ENCODE data around the gene IL17B.

The IL17B gene

DNA sequence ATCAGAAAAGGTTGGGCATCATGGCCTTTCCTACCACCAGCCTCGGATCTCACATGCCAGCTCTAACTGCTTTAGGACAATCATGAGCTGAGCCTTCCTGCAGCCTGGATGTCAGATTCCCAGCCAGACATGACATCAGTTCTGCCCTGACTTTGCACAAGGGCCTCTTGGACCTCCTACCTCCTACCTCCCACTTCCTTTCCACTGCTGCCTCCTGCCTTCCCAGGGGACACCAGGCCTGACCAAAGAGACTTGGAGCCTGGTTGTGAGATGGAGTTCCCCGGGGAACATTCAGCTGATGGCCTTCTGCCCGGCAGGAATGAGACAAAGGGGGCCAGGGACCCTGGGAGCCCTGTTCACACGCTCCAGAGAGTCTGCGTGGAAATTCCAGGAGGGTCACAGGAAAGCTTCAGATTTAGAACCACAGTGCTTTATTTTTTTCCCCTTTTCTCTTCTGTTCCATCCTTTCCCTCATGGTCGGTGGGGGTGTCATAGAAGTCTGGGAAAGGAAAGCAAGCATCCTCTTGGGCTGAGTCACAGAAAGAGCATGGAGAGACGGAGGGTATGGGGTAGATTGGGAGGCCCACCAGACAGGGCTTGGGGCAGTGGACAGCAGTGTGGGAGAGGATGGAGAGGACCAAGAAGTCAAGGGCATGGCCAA lies 35.4 kb upstream of the IL17B start:
- no peak for DNase-seq

GRCh38 chr5:149413477-149414210 lies 34.6 kb upstream of the IL17B start:
- DNase-seq: no peak

- no peak for DNase-seq
Observed at GRCh38 chr5:149412783-149413476, 33.8 kb upstream of the IL17B start.

DNA sequence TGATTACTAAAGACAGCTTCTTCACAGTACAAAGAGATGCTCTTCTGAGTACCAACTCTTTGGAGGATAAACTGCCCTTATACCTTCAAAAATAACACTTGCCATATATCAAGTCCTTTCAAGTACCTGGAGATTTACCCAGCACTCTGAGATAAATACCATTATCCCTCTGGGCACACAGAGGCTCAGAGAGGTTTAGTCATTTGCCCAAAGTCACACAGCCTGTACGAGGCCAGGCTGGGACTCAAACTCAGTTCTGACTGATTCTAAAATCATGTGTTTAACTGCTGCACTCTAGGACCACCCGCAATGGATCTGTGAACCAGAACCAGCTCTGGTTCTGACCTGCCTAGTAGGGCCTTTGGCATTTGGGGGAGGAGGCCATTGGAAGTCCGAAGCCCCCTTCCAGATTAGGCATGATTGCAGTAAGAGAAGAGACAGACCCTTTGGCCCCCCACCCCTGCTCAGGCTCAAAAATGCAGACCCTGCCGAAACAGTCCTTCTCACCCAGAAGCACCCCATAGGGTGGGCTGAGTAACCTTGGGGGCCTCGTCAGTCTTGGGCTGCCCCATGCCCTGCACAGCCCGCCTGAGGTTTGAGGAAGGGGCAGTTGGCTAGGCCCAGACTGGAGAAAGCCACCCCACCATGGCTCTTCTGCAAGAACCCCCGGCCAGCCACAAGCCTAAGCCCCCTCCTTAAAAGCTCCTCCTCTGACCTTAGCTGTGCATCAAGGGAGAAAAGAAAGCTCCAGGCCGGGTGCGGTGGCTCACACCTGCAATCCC lies 32.8 kb upstream of the IL17B start:
- no peak for DNase-seq

GRCh38 chr5:149410721-149411432 lies 31.8 kb upstream of the IL17B start:
- DNase-seq: no peak

DNA sequence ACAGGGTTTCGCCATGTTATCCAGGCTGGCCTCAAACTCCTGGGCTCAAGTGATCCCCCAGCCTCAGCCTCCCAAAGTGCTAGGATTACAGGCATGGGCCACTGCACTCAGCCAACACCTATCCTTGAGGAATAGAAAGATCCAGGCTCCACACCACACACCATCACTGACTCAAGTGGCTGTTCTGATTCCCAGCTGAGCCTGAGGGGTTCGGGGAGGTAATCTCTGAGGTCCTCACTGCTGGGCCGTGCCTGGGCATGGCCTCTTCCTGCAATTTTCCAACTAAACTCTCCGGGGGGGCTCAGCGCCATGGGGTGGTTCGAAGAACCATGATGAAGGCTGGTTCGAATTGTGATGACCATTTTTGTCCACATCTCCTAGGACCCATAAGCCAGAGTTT lies 31.0 kb upstream of the IL17B start:
- DNase-seq: no peak

- DNase-seq: no peak
Observed at GRCh38 chr5:149409268-149409948, 30.3 kb upstream of the IL17B start.

DNA sequence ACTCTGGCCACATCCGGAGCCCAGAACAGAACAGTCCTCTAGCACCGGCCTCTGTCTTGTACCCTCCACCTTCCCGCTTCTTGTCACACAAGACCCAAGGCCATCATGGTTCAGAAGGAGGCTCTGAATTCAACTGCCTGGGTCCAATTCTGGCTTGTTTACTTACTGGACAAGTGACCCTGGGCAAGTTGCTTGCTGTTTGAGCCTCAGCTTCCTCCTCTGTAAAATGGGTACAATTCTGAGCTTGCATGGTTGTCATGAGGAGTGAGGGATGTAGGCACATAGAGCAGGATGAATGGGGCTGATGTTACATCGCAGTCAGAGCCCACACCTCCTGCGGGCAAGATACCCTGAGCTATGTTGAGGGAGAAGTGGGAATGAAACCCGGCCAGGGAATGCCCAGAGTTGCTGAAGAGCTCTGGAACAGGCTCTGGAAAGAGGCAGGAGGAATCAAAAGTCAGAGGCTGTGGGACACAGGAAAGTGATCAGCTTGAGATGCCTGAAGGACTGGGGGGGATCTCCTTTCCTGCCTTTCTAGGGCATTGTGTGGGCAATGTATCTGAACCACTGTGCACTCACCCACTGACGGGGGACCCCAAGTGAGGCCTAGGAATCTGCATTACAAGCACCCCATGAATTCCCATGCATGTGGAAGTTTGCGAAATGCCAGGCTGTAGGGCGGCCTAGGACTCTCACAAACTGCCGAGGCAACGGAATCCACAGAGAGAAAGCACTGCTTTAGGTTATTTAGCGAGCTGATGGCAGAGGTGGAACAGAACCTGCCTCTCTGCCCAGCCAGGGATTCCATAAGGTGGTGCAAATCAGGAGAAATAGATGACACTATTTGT lies 29.4 kb upstream of the IL17B start:
- DNase-seq: no peak

GRCh38 chr5:149407323-149408251 lies 28.5 kb upstream of the IL17B start:
- DNase-seq: no peak

DNA sequence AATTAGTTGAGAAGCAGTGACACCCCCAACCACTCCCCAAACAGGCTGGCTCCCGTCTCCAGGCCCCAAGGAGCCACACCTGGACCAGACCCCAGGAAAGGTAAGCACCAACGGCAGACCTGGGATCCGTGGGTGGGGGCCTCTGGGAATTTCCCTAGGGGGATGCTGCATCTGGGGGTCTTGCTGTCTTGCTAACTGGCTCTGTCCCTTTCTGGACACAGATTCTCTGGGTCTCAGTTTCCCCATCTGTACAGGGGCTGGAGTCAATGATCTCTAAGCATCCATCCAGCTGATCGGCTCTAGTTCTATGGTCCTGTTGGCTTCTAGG lies 27.9 kb upstream of the IL17B start:
- no peak for DNase-seq

DNA sequence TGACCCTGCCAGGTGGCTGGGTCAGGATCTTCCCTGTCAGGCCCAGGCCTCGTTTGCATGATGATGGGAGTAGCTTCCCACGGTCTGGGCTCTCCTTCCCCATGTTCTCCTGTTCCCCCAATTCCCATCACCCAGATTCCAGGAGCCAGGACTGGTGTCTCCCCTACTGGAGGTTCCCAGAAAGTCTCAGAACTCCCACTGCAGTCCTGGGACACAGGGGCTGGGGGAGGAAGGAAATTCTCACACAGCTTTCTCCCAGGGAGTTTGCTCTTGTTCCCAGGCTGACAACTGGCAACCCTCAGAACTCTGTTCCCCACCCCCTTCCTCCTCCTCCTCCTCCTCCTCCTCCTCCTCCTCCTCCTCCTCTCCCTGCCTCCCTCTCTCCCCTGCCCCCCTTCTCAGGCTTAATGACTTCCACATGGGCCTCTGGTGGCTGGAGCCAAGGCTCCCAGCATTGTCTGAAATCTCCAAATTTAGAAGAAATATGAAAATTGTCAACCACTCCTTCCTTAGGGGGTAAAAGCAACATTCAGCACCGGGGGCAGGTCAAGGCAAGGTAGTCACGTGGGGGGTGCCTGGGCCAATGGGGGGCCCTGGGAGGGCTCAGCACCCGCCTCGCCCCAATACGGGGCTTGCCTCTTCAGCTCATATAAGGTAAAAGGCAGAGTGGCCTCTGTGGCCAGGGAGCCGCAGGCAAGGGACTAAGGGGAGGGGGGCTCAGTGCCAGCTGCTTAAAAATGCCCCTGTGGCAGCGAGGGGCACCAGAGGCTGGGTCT lies 27.3 kb upstream of the IL17B start:
- DNase-seq: no peak

DNA sequence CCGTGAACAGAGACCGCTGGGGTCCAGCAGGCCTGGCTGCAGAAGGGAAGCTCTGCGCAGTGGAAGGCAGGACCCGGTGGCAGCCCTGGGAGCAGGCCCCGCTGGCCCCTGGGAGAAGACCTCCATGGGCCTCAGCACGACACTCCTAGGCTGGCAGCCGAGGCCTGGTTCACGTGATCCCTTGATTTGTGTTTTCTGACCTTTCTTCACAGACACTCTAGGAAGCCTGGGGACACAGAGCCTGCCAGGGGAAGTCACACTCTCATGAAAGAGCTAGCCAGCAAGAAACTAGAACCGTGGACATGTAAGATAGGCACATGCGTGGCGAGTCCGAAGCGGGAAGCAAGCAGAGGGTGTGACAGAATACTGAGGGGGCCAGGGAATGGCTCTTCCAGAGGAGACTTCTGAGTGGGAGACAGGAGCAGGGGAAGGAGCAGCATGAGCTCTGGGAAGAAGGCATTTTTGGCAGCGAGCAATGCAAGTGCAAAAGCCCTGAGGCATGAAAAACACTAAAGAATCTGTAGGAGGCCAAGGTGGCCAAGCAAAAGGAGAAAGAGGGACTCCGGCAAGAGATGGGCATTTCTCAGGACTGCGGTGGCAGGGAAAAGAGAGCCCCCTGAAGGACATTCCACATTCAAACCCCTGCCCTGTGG lies 26.6 kb upstream of the IL17B start:
- no peak for DNase-seq

- DNase-seq: no peak
Observed at GRCh38 chr5:149404746-149405549, 25.9 kb upstream of the IL17B start.

DNA sequence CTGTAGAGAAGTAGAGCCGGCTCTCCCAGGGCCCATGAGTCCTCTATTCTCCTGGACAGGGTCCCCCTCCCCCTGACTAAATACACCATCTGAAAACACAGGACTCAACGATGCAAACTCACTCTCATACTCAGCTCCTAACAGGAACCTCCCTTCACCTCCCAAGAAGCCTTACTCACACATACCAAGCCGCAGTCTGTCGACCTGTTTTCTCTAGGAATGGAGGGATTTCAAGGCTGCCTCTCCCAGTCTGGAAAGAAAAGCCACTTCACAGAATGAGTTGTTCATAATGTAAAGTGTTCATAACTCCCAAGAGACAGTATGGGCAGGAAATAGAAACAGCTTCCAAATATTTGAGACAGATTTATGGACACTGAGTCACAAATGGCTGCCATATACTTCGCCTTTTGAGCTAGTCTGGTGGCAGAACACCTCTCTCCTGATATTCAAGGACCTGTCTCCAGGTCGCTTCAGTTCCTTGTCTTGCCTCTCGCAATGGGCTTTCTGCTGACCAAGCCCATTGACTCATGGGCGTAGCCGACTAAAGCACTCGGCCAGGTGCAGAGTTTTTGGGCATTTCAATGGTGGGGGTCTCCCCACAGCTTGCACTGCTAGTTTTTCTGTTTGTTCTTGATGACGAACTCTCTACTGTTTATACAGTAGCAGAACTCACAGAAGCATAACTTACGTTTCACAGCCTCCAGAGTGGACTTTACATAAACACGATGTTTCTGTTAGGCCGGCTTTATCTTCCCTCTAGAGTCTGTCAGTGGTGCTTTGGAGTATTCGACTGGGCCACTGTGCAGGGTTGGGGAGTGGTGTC lies 25.0 kb upstream of the IL17B start:
- no peak for DNase-seq

DNA sequence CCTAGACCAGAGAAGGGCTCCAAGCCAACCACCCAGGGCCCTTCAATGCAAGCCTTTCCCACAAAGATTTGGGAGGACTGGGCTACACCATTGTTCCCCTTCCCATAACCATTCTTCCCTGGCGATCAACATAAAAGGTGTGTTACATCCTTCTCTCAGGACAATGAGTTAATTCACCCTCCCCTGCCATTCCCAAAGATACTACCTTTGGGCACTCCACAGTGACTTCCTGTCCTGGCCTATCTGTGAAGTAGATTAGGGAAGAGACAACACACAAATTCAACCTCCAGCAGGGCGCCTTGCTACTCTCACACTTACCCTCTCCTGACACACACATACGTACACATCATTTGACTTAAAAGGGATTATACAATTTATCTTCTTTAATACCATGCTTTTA lies 23.2 kb upstream of the IL17B start:
- no peak for DNase-seq

DNA sequence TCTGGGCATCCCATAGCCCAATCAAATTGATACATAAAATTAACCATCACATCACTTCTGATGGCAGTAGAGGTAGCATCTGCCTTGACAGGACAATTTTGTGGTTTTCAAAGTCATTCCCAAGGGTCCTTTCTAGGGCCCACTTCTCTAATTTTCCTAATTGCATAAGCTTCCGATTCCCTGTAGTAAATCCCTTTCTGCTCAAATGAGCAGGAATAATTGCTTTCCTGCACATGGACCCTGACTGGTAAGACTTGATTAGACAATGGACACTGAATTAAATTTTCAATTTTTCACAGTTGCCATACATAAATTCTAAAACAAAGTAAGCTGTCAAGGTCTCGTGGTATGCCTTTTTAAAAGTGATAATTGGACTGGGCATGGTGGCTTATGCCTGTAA lies 22.0 kb upstream of the IL17B start:
- DNase-seq: no peak

- no peak for DNase-seq
Observed at GRCh38 chr5:149400304-149400703, 21.2 kb upstream of the IL17B start.

Measured in CD4-positive, alpha-beta T cell treated with Interleukin-15 for 1 hour (primary cell).